GM12878 (cell line): ENCODE data around the gene CIAO2B. TPM values are rescaled to one million over a fixed set of nuclear protein-coding genes. Genes with fewer than 3 reads are reported as not detected.

Source experiments
- ATAC-seq: fragments of 200-7000 bp; cut with Tn5 transposase; 3 replicates; pipeline ENCODE4 v1.9.1; 2020; ENCODE audit warnings: mild to moderate bottlenecking, moderate library complexity
- BruUV-seq: library from RNA; stranded (reverse); fragments of 400-500 nt; replicated peaks from 2 replicates; lab custom pipeline; 2021; lab: Mats Ljungman, UMichigan
- CTCF ChIA-PET: fragments of 300-600 bp; sonication (Branson Sonifier 250); formaldehyde crosslinking; extraction: SDS; loops from one replicate; lab custom pipeline; 2021; ENCODE audit warnings: inconsistent platforms; lab: Yijun Ruan, JAX
- POLR2A ChIA-PET: fragments of 350-600 bp; formaldehyde crosslinking; extraction: SDS; loops from one replicate; lab custom pipeline; 2021; ENCODE audit warnings: inconsistent platforms; lab: Charles Lee
- RAD21 ChIA-PET: fragments of 300-600 bp; sonication (Branson Sonifier 250); formaldehyde crosslinking; loops from one replicate; lab custom pipeline; 2023; ENCODE audit warnings: antibody characterized with exemption; ENCODE audit not compliant: unreplicated experiment; lab: Charles Lee
- SMC1A ChIA-PET: fragments of 300-600 bp; sonication (Branson Sonifier 250); formaldehyde crosslinking; loops from one replicate; lab custom pipeline; 2023; ENCODE audit not compliant: unreplicated experiment, uncharacterized antibody; lab: Charles Lee
- DNase-seq: peaks from one replicate; pipeline ENCODE4 v3.0.0-alpha.2; 2011; ENCODE audit warnings: low read depth, low spot score
- FAIRE-seq: peaks from 3 replicates; lab custom pipeline; 2011; peaks lifted over from hg19 to GRCh38; lab: Jason Lieb, UNC
- H2AFZ ChIP-seq: 2 replicates; pipeline ENCODE4 v1.6.0; 2011; ENCODE audit warnings: low read depth, low read length, control low read depth; ENCODE audit not compliant: control insufficient read depth
- H3K27ac ChIP-seq: 2 replicates; pipeline ENCODE4 v1.5.1; 2011; ENCODE audit warnings: control low read depth; ENCODE audit not compliant: control insufficient read depth, insufficient read depth
- H3K27me3 ChIP-seq, 2 experiments: replicated peaks in 1 of 2; 2 replicates each; pipeline versions ENCODE4 v1.6.0 to v1.6.1; 2011; ENCODE audit warnings: low read length in 1 of 2; ENCODE audit not compliant: control insufficient read depth in 2 of 2, insufficient read depth in 2 of 2
- H3K36me3 ChIP-seq, 2 experiments: 2 replicates each; pipeline ENCODE4 v1.5.1; 2011; ENCODE audit warnings: low read length in 1 of 2; ENCODE audit not compliant: control insufficient read depth in 2 of 2, insufficient read depth in 2 of 2
- H3K4me1 ChIP-seq: 2 replicates; pipeline ENCODE4 v1.6.1; 2011; ENCODE audit warnings: mild to moderate bottlenecking, low read length, moderate library complexity, mixed read lengths; ENCODE audit not compliant: control insufficient read depth, insufficient read depth
- H3K4me2 ChIP-seq: 2 replicates; pipeline ENCODE4 v1.6.0; 2011; ENCODE audit warnings: control low read depth; ENCODE audit not compliant: control insufficient read depth, insufficient read depth
- H3K4me3 ChIP-seq: fragments of 200-600 bp; sonication (generic); 2 replicates; pipeline ENCODE4 v1.5.1; 2016
- H3K79me2 ChIP-seq: 2 replicates; pipeline ENCODE4 v1.6.0; 2011; ENCODE audit warnings: low read length; ENCODE audit not compliant: control insufficient read depth, insufficient read depth
- H3K9ac ChIP-seq: 2 replicates; pipeline ENCODE4 v1.8.0; 2011; ENCODE audit warnings: low read length, control low read depth, mixed read lengths; ENCODE audit not compliant: control insufficient read depth, insufficient read depth
- H3K9me3 ChIP-seq: replicated peaks from 3 replicates; pipeline ENCODE4 v1.5.1; 2011; ENCODE audit warnings: mild to moderate bottlenecking, low read length; ENCODE audit not compliant: control insufficient read depth, insufficient read depth
- H4K20me1 ChIP-seq: 2 replicates; pipeline ENCODE4 v1.6.0; 2011; ENCODE audit not compliant: control insufficient read depth, insufficient read depth
- JUNB ChIP-seq: IDR thresholded peaks from 2 replicates; pipeline ENCODE4 v1.6.1; 2016; ENCODE audit warnings: antibody characterized with exemption, mild to moderate bottlenecking
- RELB ChIP-seq: fragments of 450-650 bp; IDR thresholded peaks from 2 replicates; pipeline ENCODE4 v1.6.1; 2017; ENCODE audit warnings: low read depth, mild to moderate bottlenecking, moderate library complexity
- WGBS: methylation state at CpG from one replicate; pipeline ENCODE4 v1.1.6; 2016; ENCODE audit warnings: low lambda C conversion rate; ENCODE audit not compliant: insufficient replicate concordance, insufficient coverage; ENCODE audit errors: missing lambda C conversion rate; 5-methylcytosine and 5-hydroxymethylcytosine counted together
- in situ Hi-C: fragments of 300-500 bp; cut with MboI; formaldehyde crosslinking; loops from 9 replicates; pipeline ENCODE4 v1.14.3; 2018; ENCODE audit warnings: mixed read lengths
- intact Hi-C: fragments of 100-400 bp; cut with micrococcal nuclease; formaldehyde crosslinking; loops from one replicate; pipeline ENCODE4 v1.14.2; 2022; ENCODE audit not compliant: unreplicated experiment
- polyA plus RNA-seq, 11 experiments: library from polyadenylated mRNA; depleted of rRNA in 4 of 11; unstranded in 6 of 11; stranded (reverse) in 5 of 11; fragments of >200 nt; fragmentation: Nextera tagmentation in 4 of 11; fragmentation: Illumina TruSeq in 1 of 11; extraction: Ambion mirVana in 4 of 11; extraction: Trizol in 1 of 11; gene quantifications; 1 replicate in 1 of 11; 2 replicates in 10 of 11; pipeline versions ENCODE4 v1.2.1 to v1.2.3, GENCODE V29; 2011 to 2016; ENCODE audit warnings: inconsistent platforms in 2 of 11, missing spikeins in 2 of 11, low read depth in 1 of 11
- total RNA-seq, 4 experiments: library from RNA; depleted of rRNA in 3 of 4; stranded (reverse); fragments of >200 nt in 3 of 4; fragmentation: Illumina TruSeq in 1 of 4; extraction: Trizol in 1 of 4; gene quantifications; 2 replicates each; pipeline versions ENCODE4 v1.2.1 to v1.2.3, GENCODE V29; 2013 to 2021
- TF ChIP-seq, protein P1 (sequence below): IDR thresholded peaks from 2 replicates; pipeline ENCODE4 v1.6.1; 2011; ENCODE audit warnings: mild to moderate bottlenecking, low read depth, low read length, moderate library complexity; ENCODE audit not compliant: insufficient replicate concordance

Gene CIAO2B
- total and polyA plus RNA-seq, 10 of the 15 experiments (the other 5 are each of a cell fraction or from before 2014, with no cell fraction given) = 76.4 to 241 (median 138) TPM

DNA sequence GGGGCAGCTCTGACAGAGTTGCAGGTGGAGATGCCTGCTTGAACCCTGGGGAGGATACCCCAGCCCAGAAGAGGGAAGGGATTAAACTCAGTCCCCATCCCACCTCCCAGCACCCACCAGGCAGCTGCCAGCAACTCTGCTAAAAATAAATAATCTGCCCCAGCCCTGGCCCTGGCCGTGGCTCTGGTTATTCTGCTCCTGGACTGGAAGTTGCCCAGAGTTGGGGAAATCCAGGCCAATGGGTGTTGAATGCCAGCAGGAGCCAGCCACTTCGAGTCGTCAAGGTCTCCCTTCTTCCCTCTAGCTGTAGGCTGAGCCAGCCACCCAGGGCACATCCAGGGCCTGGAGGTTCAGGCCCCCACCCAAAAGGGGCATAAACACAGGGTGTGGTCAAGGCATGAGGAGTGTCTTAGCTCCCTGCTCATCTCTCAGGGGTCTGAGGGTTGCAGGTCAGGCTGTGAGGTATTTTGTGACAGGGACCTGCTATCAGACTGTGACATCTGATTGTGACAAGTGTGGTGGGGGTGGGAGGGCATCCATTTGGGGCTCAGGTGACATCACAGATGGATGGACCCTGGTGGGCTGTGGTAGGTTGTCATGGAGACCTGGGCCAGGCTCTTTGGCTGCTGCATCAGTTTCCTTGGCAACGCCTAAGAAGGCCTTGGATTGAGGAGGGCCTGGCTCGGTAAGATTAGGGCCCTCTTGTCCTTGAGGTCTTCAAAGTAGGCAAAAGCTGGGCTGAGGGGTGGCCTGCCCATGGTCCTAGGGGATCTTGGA is 7.8 kb downstream of the CIAO2B start:
- 90% methylated on average over 5 of the region's 5 CpGs for WGBS

More for the DNA sequence above, 7.8 kb downstream of the CIAO2B start:
- FAIRE-seq (no peak), DNase-seq (no peak), ATAC-seq (no peak)
- intact Hi-C loops = loop anchor here (5.0 kb wide), 1 partner anchor 174 kb away; the partner anchor contains the start of gene DYNC1LI2
- Histone ChIP-seq H2AFZ (no peak overlapping the region), H4K20me1 (no peaks in the 10 kb centered on the region), H3K4me1 (peaks cover 29% of the 10 kb centered on the region), H3K79me2 (no peaks in the 10 kb centered on the region), H3K27me3 (no peaks in the 10 kb centered on the region; a peak in 2 of 4 replicates), H3K36me3 (no peaks in the 10 kb centered on the region), H3K4me2 (no peak overlapping the region), H3K4me3 (no peak overlapping the region), H3K9ac (no peak overlapping the region), H3K9me3 (no peaks in the 10 kb centered on the region), H3K27ac (no peak overlapping the region)
- SMC1A ChIA-PET = interaction anchor here (0.8 kb wide), 1 partner anchor 32 kb away, joined by 4 read pairs; no protein-coding TSS in a partner anchor
- BruUV-seq = no TSS peak
- CTCF ChIA-PET = interaction anchor here (0.6 to 6.7 kb wide), 11 partner anchors 10 to 436 kb away, joined by 3 to 77 read pairs (median 4); partner anchors contain the start of genes NAE1 and PDP2
- POLR2A ChIA-PET = interaction anchor here (0.8 to 1.1 kb wide), 3 partner anchors 10 to 232 kb away, joined by 3 read pairs; no protein-coding TSS in a partner anchor
- RAD21 ChIA-PET = interaction anchor here (1.3 to 1.6 kb wide), 2 partner anchors 31 to 46 kb away, joined by 3 to 4 read pairs; partner anchors contain the start of gene PDP2
- TF ChIP-seq, protein P1, sequence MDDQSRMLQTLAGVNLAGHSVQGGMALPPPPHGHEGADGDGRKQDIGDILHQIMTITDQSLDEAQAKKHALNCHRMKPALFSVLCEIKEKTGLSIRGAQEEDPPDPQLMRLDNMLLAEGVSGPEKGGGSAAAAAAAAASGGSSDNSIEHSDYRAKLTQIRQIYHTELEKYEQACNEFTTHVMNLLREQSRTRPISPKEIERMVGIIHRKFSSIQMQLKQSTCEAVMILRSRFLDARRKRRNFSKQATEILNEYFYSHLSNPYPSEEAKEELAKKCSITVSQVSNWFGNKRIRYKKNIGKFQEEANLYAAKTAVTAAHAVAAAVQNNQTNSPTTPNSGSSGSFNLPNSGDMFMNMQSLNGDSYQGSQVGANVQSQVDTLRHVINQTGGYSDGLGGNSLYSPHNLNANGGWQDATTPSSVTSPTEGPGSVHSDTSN = no peak
- TF ChIP-seq JUNB (no peak), RELB (no peak)
- in situ Hi-C loops = no loop called here
